ENCODE results near the gene IFITM10.

The IFITM10 gene

DNA sequence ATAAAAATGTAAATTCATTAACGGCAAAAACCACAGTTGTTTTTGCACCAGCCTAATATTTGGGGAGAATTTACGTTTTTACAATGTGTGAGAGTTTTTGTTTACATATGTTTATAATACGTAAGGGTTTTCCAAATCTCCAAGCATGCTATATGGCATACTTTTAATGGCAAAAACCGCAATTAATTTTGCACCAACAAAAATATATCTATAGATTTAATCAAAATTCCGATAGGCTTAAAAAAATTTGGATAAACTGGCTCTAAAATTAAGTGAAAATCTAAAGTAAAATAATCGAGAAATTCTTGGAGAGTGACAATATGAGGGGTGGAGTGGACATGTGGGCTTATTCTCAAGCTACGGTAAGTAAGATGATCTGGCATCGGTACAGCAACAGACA is 30.6 kb downstream of the IFITM10 start:
- Histone ChIP-seq H4K20me1 (ENCODE audit: low read depth, low read length) (no peaks in the 10 kb centered on the region), H3F3A (ENCODE audit: insufficient read depth) (no peaks in the 10 kb centered on the region), H3K9ac (ENCODE audit: low read length) (no peak overlapping the region), H3K4me3 (ENCODE audit: insufficient read depth, low read length, poor library complexity, severe bottlenecking) (no peak overlapping the region), H3K4me2 (ENCODE audit: low read depth, low read length, poor library complexity, severe bottlenecking) (no peak overlapping the region), H3K9me2 (replicated peaks; ENCODE audit: insufficient read depth, low read length) (no peaks in the 10 kb centered on the region), H3K27ac (ENCODE audit: low read depth, low read length) (no peak overlapping the region), H2AFZ (ENCODE audit: low read depth, low read length, severe bottlenecking) (no peak overlapping the region), H3K9me3 (ENCODE audit: insufficient read depth, low read length) (no peaks in the 10 kb centered on the region), H3K79me2 (ENCODE audit: insufficient read depth, low read length) (no peaks in the 10 kb centered on the region), H3K36me3 (ENCODE audit: low read length) (no peaks in the 10 kb centered on the region), H3K27me3 (ENCODE audit: low read length) (no peaks in the 10 kb centered on the region)
- TF ChIP-seq, protein P1, sequence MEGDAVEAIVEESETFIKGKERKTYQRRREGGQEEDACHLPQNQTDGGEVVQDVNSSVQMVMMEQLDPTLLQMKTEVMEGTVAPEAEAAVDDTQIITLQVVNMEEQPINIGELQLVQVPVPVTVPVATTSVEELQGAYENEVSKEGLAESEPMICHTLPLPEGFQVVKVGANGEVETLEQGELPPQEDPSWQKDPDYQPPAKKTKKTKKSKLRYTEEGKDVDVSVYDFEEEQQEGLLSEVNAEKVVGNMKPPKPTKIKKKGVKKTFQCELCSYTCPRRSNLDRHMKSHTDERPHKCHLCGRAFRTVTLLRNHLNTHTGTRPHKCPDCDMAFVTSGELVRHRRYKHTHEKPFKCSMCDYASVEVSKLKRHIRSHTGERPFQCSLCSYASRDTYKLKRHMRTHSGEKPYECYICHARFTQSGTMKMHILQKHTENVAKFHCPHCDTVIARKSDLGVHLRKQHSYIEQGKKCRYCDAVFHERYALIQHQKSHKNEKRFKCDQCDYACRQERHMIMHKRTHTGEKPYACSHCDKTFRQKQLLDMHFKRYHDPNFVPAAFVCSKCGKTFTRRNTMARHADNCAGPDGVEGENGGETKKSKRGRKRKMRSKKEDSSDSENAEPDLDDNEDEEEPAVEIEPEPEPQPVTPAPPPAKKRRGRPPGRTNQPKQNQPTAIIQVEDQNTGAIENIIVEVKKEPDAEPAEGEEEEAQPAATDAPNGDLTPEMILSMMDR (IDR thresholded peaks at IDR 0.05; ENCODE audit: insufficient read depth, low read length, poor library complexity, severe bottlenecking): no peak
- TF ChIP-seq EZH2phosphoT487 (conservative IDR thresholded peaks at IDR 0.05; ENCODE audit: low read length): no peak

- no peaks in the 10 kb centered on the region for H3K9me3 ChIP-seq (ENCODE audit: insufficient read depth, low read length)
- no peaks in the 10 kb centered on the region for H3K36me3 ChIP-seq (ENCODE audit: low read length)
- no peak overlapping the region for H3K4me3 ChIP-seq (ENCODE audit: insufficient read depth, low read length, poor library complexity, severe bottlenecking)
- no peak overlapping the region for H3K27ac ChIP-seq (ENCODE audit: low read depth, low read length)
- H3K9me2 ChIP-seq (replicated peaks; ENCODE audit: insufficient read depth, low read length): no peaks in the 10 kb centered on the region
- H4K20me1 ChIP-seq (ENCODE audit: low read depth, low read length): no peaks in the 10 kb centered on the region
- no peaks in the 10 kb centered on the region for H3K79me2 ChIP-seq (ENCODE audit: insufficient read depth, low read length)
- no peak overlapping the region for H2AFZ ChIP-seq (ENCODE audit: low read depth, low read length, severe bottlenecking)
- no peak for TF ChIP-seq EZH2phosphoT487 (conservative IDR thresholded peaks at IDR 0.05; ENCODE audit: low read length)
- TF ChIP-seq, protein P1 (IDR thresholded peaks at IDR 0.05; ENCODE audit: insufficient read depth, low read length, poor library complexity, severe bottlenecking): no peak
- no peak overlapping the region for H3K9ac ChIP-seq (ENCODE audit: low read length)
- H3K27me3 ChIP-seq (ENCODE audit: low read length): no peaks in the 10 kb centered on the region
- H3K4me2 ChIP-seq (ENCODE audit: low read depth, low read length, poor library complexity, severe bottlenecking): no peak overlapping the region
- no peaks in the 10 kb centered on the region for H3F3A ChIP-seq (ENCODE audit: insufficient read depth)
These were observed 32.1 kb downstream of the IFITM10 start for GRCh38 chr11:1718326-1718725.

DNA sequence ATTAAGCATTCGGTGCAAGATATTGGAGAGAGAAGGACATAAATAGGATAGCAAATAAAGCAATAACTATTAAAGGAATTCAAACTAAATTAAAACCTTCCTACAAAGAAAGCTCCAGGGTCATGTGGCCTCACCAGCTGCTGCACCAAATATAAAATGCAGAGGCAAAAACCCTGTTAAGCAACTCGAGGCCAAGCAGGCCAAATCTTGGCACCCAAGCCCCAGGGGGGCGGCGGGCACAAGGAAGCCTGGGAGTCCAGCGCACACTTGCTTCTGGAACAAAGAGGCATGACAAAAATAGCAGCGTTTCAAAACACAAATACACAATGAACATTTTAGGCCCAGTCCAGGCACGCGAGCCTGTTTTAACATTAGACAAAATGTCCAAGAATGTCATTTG is 32.6 kb downstream of the IFITM10 start:
- Histone ChIP-seq H3K36me3 (ENCODE audit: low read length) (no peaks in the 10 kb centered on the region), H3K9me2 (replicated peaks; ENCODE audit: insufficient read depth, low read length) (no peaks in the 10 kb centered on the region), H3K4me3 (ENCODE audit: insufficient read depth, low read length, poor library complexity, severe bottlenecking) (no peak overlapping the region), H3K79me2 (ENCODE audit: insufficient read depth, low read length) (no peaks in the 10 kb centered on the region), H3K4me2 (ENCODE audit: low read depth, low read length, poor library complexity, severe bottlenecking) (no peak overlapping the region), H4K20me1 (ENCODE audit: low read depth, low read length) (no peaks in the 10 kb centered on the region), H3K9me3 (ENCODE audit: insufficient read depth, low read length) (no peaks in the 10 kb centered on the region), H3K9ac (ENCODE audit: low read length) (no peak overlapping the region), H3F3A (ENCODE audit: insufficient read depth) (no peaks in the 10 kb centered on the region), H3K27ac (ENCODE audit: low read depth, low read length) (no peak overlapping the region), H3K27me3 (ENCODE audit: low read length) (no peaks in the 10 kb centered on the region), H2AFZ (ENCODE audit: low read depth, low read length, severe bottlenecking) (no peak overlapping the region)
- TF ChIP-seq, protein P1 (IDR thresholded peaks at IDR 0.05; ENCODE audit: insufficient read depth, low read length, poor library complexity, severe bottlenecking): no peak
- TF ChIP-seq EZH2phosphoT487 (conservative IDR thresholded peaks at IDR 0.05; ENCODE audit: low read length): no peak
